Gastroesophageal sphincter (tissue), 4 donors: ENCODE results near the gene DPYD. TPM values are rescaled to one million over a fixed set of nuclear protein-coding genes. Genes with fewer than 3 reads are reported as not detected.

ENCODE experiments used
- ATAC-seq: fragments of 150-250 bp; one replicate; pipeline ENCODE4 v1.9.1; 2016; ENCODE audit warnings: mild to moderate bottlenecking, moderate library complexity
- H3K27ac ChIP-seq, 4 donors: fragments of 200-600 bp; sonication (generic) in 3 of 4; 1 replicate in 3 of 4; 2 replicates in 1 of 4; pipeline ENCODE4 v1.5.1; 2016 to 2019
- H3K27me3 ChIP-seq: fragments of 200-600 bp; sonication (generic); one replicate; pipeline ENCODE4 v1.5.1; 2019
- H3K36me3 ChIP-seq, 2 donors: fragments of 200-600 bp; sonication (generic); one replicate each; pipeline ENCODE4 v1.5.1; 2019; ENCODE audit warnings: control low read depth in 1 of 2
- H3K4me1 ChIP-seq, 3 donors: fragments of 200-600 bp; sonication (generic); 1 replicate in 2 of 3; 2 replicates in 1 of 3; pipeline ENCODE4 v1.5.1; 2016 to 2019; ENCODE audit warnings: control low read depth in 2 of 3
- H3K4me3 ChIP-seq, 2 donors: fragments of 200-600 bp; sonication (generic); one replicate each; pipeline ENCODE4 v1.5.1; 2019; ENCODE audit warnings: mild to moderate bottlenecking in 1 of 2, moderate library complexity in 1 of 2
- H3K9me3 ChIP-seq, 3 donors: fragments of 200-600 bp; sonication (generic); one replicate each; pipeline ENCODE4 v1.5.1; 2017 to 2019; ENCODE audit warnings: control low read depth in 2 of 3
- CTCF ChIP-seq, 4 experiments: fragments of 200-600 bp in 2 of 4; fragments of 450-650 bp in 2 of 4; sonication (generic) in 1 of 4; IDR thresholded peaks; one replicate each; pipeline ENCODE4 v1.5.1; 2017 to 2019; ENCODE audit warnings: antibody characterized with exemption in 4 of 4, mild to moderate bottlenecking in 2 of 4, moderate library complexity in 2 of 4
- EP300 ChIP-seq: sonication (generic); formaldehyde crosslinking; IDR thresholded peaks from one replicate; pipeline ENCODE4 v1.6.1; 2017; ENCODE audit warnings: antibody characterized with exemption, mild to moderate bottlenecking
- POLR2A ChIP-seq, 2 donors: fragments of 450-650 bp; IDR thresholded peaks; one replicate each; pipeline ENCODE4 v1.6.1; 2017; ENCODE audit warnings: antibody characterized with exemption in 2 of 2, mild to moderate bottlenecking in 2 of 2, moderate library complexity in 1 of 2
- POLR2AphosphoS5 ChIP-seq: sonication (generic); formaldehyde crosslinking; IDR thresholded peaks from one replicate; pipeline ENCODE4 v1.6.1; 2017; ENCODE audit warnings: antibody characterized with exemption
- WGBS, 2 donors: methylation state at CpG; one replicate each; pipeline ENCODE4 v1.1.5; 2018; ENCODE audit warnings: low coverage in 1 of 2; 5-methylcytosine and 5-hydroxymethylcytosine counted together
- total RNA-seq, 4 donors: library from RNA; depleted of rRNA; stranded (reverse); fragments of >200 nt; gene quantifications; one replicate each; pipeline ENCODE4 v1.1.0, GENCODE V29; 2016

Gene DPYD
- total RNA-seq, 4 donors from 2014 or later = 31.2 to 53.0 (median 43.2) TPM

GRCh38 chr1:97506368-97506767, 414.5 kb downstream of the DPYD start:
- no peak for ATAC-seq
- peaks cover 0 to 5% (median 0%) of the 10 kb centered on the region in 3 donors for H3K9me3 ChIP-seq
- H3K4me3 ChIP-seq = no peak overlapping the region
- no peaks in the 10 kb centered on the region for H3K27me3 ChIP-seq
- H3K27ac ChIP-seq = no peak overlapping the region
- WGBS, 2 donors = 63 to 64% methylated on average over 1 of the region's 1 CpG
- H3K4me1 ChIP-seq = no peaks in the 10 kb centered on the region
- peaks cover 0 to 6% of the 10 kb centered on the region in 2 donors for H3K36me3 ChIP-seq
- no peak for TF ChIP-seq EP300
- no peak for TF ChIP-seq POLR2A (IDR thresholded peaks at IDR 0.05)
- TF ChIP-seq CTCF (IDR thresholded peaks at IDR 0.05) = no peak
- no peak for TF ChIP-seq POLR2AphosphoS5

DNA sequence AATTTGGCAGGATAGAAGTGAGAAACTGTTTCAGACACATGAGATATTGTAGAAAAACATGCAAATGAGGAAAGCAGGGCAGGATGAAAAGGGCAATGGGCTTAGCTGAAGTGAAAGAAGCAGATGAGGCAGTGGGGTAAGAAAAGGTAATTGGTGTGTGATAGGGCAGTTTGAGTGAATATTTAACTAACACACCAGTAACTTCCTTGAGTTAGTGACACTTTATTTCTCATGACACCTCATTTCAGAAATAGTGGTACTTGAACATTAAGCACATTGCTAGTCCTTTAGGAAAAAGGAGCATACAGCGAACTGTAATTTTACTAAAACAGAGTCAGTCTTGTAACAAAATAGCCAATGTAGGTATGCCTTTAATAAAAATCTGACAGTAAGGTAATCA, 415.0 kb downstream of the DPYD start:
- whole genome bisulfite sequencing, 2 donors = 100% methylated on average over 1 of the region's 1 CpG
- peaks cover 0 to 5% of the 10 kb centered on the region in 2 donors for H3K36me3 ChIP-seq
- no peak for ATAC-seq
- peaks cover 0 to 3% (median 0%) of the 10 kb centered on the region in 3 donors for H3K4me1 ChIP-seq
- peaks cover 0 to 5% (median 0%) of the 10 kb centered on the region in 3 donors for H3K9me3 ChIP-seq
- H3K27me3 ChIP-seq = no peaks in the 10 kb centered on the region
- TF ChIP-seq POLR2AphosphoS5 (no peak), CTCF (IDR thresholded peaks at IDR 0.05) (no peak), EP300 (no peak), POLR2A (IDR thresholded peaks at IDR 0.05) (no peak)
- no peak overlapping the region for H3K4me3 ChIP-seq
- no peak overlapping the region for H3K27ac ChIP-seq

DNA sequence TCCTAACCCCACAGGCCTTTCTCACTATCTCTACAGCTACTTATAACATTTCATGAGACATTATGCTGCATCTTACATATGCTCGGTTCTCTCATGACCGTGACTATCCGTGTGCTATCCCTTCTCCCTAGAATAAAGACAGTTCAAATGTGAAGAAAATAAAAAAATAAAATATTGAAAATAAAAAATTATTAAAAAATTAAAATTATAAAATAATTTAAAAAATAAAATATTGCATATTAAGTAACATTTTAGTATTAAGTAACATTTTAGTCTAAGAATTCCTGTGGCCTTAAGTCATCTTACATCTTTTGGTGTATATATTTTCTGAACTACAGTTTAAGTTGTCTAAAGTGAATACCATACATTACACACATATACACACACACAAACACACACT, 415.5 kb downstream of the DPYD start:
- Histone ChIP-seq H3K27me3 (no peaks in the 10 kb centered on the region), H3K36me3 (no peaks in the 10 kb centered on the region), H3K4me3 (no peak overlapping the region), H3K27ac (no peak overlapping the region), H3K9me3 (no peaks in the 10 kb centered on the region), H3K4me1 (peaks cover 0 to 8% (median 0%) of the 10 kb centered on the region in 3 donors)
- TF ChIP-seq POLR2A (IDR thresholded peaks at IDR 0.05) = no peak
- ATAC-seq = no peak
- WGBS, 2 donors = 92 to 93% methylated on average over 3 of the region's 3 CpGs

- no peak for TF ChIP-seq POLR2A (IDR thresholded peaks at IDR 0.05)
- no peak for TF ChIP-seq CTCF (IDR thresholded peaks at IDR 0.05)
- TF ChIP-seq EP300 = no peak
- no peak for TF ChIP-seq POLR2AphosphoS5
- WGBS, 2 donors = 93 to 94% methylated on average over 4 of the region's 4 CpGs
- H3K36me3 ChIP-seq = no peaks in the 10 kb centered on the region
- ATAC-seq = no peak
- no peaks in the 10 kb centered on the region for H3K9me3 ChIP-seq
- H3K27me3 ChIP-seq = no peaks in the 10 kb centered on the region
- peaks cover 0 to 11% (median 0%) of the 10 kb centered on the region in 3 donors for H3K4me1 ChIP-seq
- H3K4me3 ChIP-seq = no peak overlapping the region
- H3K27ac ChIP-seq = no peak overlapping the region
Measured at GRCh38 chr1:97502360-97502759, 418.5 kb downstream of the DPYD start.

DNA sequence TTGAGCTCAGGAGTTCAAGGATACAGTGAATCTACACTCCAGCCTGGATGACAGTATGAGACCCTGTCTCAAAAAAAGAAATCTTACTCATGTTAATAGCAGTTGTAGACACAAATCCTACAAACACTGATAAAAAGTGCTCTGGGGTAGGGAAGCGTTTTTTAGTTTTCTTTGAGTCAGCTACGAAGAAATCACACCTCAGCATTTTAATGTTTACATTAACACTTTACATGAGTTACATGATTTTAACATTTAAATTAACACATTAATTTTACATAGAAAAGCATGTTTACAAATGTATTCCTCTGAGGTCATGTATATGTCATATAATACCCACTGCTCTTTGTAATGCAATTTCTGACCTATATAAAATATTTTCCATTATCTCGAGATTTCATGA, 419.2 kb downstream of the DPYD start:
- TF ChIP-seq EP300 (no peak), CTCF (IDR thresholded peaks at IDR 0.05) (no peak), POLR2AphosphoS5 (no peak), POLR2A (IDR thresholded peaks at IDR 0.05) (no peak)
- no peaks in the 10 kb centered on the region for H3K9me3 ChIP-seq
- H3K27ac ChIP-seq = no peak overlapping the region
- H3K4me3 ChIP-seq = no peak overlapping the region
- ATAC-seq = no peak
- H3K4me1 ChIP-seq = peaks cover 0 to 11% (median 0%) of the 10 kb centered on the region in 3 donors
- no peaks in the 10 kb centered on the region for H3K36me3 ChIP-seq
- WGBS, 2 donors = 88 to 97% methylated on average over 3 of the region's 3 CpGs
- H3K27me3 ChIP-seq = no peaks in the 10 kb centered on the region
